ENCODE results near the gene TF. TPM values are rescaled to one million over a fixed set of nuclear protein-coding genes. Genes with fewer than 3 reads are reported as not detected.

TF gene
- total RNA-seq, 1 experiment from 2014 or later = not detected

DNA sequence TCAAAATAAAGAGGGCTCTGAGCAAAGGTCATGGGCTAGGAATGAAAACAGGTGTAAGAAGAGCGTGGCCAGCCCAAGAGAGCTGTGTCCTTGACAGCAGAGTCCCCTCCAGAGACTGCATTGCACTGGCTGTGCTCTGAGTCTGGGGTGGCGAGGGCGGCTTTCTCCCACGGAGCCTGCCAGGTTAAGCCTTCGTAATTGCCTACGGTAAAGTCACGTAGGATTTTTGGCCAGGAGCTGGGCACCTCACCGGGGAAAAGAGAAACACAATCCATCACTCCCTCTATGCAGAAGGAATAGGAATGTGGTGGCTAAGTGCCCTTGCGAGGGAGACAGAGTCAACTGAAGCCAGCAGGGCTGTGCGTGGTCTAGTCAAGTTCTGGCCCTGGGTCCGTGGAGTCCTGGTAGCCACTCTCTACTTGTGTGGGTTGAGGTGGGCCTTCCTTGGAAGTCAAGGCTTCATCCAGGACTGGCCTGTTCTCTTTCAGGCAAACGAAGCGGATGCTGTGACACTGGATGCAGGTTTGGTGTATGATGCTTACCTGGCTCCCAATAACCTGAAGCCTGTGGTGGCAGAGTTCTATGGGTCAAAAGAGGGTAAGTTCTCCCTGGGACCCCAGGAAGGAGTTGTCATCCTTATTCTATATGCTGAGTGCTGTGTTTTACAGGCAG, 7.0 kb downstream of the TF start:
- Histone ChIP-seq H3K27me3 (replicated peaks) (no peaks in the 10 kb centered on the region), H3K9me3 (replicated peaks) (no peaks in the 10 kb centered on the region), H3K27ac (no peak overlapping the region), H3K4me1 (replicated peaks) (no peaks in the 10 kb centered on the region), H3K36me3 (no peaks in the 10 kb centered on the region), H3K4me3 (no peak overlapping the region)
- no peak for DNase-seq (ENCODE audit: low read depth in 1 of 2, low spot score in 2 of 2)

DNA sequence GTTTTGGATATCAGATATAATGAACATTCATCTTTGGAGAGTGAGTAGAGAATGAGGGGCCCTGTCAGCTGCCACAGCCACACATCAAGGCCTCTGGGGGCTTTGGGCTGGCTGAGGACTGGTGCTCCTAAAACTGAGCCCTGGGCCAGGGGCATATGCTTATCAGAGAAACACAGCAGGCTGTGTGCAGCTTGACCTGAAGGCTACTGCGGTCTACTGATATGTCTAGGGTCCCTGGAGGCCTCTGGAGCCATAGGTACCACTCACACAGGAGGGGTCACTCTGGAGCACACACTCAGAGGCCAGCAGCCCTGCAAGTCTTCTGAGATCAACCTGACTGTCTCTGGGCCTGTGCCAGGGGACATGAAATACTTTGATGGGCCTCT, 7.6 kb downstream of the TF start:
- Histone ChIP-seq H3K27ac (no peak overlapping the region), H3K36me3 (no peaks in the 10 kb centered on the region), H3K4me3 (no peak overlapping the region), H3K9me3 (replicated peaks) (no peaks in the 10 kb centered on the region), H3K27me3 (replicated peaks) (no peaks in the 10 kb centered on the region), H3K4me1 (replicated peaks) (no peaks in the 10 kb centered on the region)
- DNase-seq (ENCODE audit: low read depth in 1 of 2, low spot score in 2 of 2) = no peak

DNA sequence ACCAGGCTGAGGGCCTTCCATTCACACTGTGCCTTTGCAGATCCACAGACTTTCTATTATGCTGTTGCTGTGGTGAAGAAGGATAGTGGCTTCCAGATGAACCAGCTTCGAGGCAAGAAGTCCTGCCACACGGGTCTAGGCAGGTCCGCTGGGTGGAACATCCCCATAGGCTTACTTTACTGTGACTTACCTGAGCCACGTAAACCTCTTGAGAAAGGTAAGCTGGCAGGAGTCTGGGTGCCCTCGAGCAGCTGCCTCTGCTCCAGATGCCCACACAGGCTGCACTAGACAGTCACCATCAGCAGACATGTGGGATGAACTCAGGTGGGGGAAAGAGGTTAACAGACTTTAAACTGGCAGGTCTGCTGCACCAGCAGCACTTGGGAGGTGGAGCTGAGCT, 8.3 kb downstream of the TF start:
- no peaks in the 10 kb centered on the region for H3K27me3 ChIP-seq (replicated peaks)
- no peaks in the 10 kb centered on the region for H3K4me1 ChIP-seq (replicated peaks)
- H3K4me3 ChIP-seq = no peak overlapping the region
- DNase-seq (ENCODE audit: low read depth in 1 of 2, low spot score in 2 of 2) = no peak
- no peak overlapping the region for H3K27ac ChIP-seq
- H3K9me3 ChIP-seq (replicated peaks) = no peaks in the 10 kb centered on the region
- H3K36me3 ChIP-seq = no peaks in the 10 kb centered on the region

DNA sequence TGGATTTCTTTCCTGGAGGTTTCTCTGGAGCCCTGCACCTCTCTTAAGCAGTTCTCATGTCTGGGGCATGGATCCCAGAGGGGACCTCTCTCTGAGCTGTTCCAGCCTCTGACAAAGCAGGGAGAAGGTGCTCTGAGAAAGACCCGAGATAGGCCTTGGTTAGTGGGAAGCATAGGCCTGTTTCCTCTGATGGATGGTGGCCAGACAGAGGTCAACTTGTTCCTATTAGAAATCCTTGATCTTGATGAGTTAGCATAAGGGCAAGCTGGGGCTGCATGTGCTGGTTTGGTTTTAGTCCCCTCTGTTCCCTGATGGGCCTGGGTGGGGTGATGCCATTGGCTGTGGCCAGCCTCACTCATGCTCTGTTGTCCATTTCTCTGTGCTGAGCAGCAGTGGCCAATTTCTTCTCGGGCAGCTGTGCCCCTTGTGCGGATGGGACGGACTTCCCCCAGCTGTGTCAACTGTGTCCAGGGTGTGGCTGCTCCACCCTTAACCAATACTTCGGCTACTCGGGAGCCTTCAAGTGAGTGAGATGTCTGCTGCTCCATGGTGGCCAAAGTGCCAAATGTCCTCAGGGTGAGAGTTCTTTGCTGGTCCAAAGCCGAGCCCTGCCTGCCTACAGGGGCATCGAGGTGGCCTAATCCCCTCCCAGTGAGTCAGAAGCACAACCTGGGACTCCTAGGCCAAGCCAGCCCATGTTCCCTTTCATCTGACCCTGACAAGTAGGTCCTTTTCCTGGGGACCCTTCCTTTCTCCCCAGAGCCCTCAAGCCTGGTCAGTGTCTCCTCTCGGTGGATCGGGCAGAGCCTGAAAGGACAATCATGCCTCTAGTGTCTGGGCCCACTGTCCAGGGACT, 9.0 kb downstream of the TF start:
- no peak for DNase-seq (ENCODE audit: low read depth in 1 of 2, low spot score in 2 of 2)
- no peak overlapping the region for H3K27ac ChIP-seq
- no peaks in the 10 kb centered on the region for H3K36me3 ChIP-seq
- H3K27me3 ChIP-seq (replicated peaks) = no peaks in the 10 kb centered on the region
- H3K4me1 ChIP-seq (replicated peaks) = no peaks in the 10 kb centered on the region
- no peaks in the 10 kb centered on the region for H3K9me3 ChIP-seq (replicated peaks)
- H3K4me3 ChIP-seq = no peak overlapping the region

DNA sequence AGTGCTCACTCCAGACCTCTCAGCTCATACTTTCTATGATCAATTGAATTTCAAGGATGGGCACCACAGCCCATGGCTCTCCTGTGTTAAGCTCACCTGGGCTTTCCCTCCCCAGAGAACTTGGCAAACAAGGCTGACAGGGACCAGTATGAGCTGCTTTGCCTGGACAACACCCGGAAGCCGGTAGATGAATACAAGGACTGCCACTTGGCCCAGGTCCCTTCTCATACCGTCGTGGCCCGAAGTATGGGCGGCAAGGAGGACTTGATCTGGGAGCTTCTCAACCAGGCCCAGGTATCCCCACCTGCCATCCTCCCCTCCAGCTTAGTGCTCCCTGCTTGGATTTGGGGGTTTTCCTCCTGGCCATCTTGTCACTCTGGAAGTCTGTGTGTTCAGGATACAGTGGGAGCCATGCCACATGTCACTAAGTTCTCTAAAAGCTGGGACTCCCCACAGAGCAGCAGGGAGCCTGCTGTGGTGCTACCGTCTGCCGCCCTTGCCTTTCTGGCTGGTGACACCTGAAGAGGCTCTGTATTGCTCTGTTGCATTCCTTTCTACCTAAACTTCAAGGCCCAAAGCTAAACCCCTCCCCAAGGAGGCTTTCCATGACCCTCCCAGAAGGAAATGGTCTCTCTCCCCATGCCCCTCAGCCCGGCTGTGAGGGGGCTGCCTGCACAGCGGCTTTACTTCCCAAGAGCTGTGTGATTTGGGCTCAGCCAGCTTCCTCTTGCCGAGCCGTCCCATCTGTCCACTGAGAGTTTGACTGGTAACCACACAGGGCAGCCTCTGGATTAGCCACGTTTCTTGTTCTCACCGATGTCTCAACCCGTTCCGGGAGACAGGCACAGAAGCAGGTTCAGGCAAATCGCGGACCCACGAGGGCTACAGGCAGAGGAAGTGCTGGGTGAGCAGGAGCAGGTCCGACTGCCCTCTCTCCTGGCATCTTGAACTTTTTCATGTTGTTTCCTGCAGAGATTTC, 10.8 kb downstream of the TF start:
- DNase-seq (ENCODE audit: low read depth in 1 of 2, low spot score in 2 of 2) = no peak
- no peaks in the 10 kb centered on the region for H3K27me3 ChIP-seq (replicated peaks)
- H3K4me3 ChIP-seq = no peak overlapping the region
- no peaks in the 10 kb centered on the region for H3K36me3 ChIP-seq
- no peaks in the 10 kb centered on the region for H3K4me1 ChIP-seq (replicated peaks)
- no peak overlapping the region for H3K27ac ChIP-seq
- no peaks in the 10 kb centered on the region for H3K9me3 ChIP-seq (replicated peaks)

DNA sequence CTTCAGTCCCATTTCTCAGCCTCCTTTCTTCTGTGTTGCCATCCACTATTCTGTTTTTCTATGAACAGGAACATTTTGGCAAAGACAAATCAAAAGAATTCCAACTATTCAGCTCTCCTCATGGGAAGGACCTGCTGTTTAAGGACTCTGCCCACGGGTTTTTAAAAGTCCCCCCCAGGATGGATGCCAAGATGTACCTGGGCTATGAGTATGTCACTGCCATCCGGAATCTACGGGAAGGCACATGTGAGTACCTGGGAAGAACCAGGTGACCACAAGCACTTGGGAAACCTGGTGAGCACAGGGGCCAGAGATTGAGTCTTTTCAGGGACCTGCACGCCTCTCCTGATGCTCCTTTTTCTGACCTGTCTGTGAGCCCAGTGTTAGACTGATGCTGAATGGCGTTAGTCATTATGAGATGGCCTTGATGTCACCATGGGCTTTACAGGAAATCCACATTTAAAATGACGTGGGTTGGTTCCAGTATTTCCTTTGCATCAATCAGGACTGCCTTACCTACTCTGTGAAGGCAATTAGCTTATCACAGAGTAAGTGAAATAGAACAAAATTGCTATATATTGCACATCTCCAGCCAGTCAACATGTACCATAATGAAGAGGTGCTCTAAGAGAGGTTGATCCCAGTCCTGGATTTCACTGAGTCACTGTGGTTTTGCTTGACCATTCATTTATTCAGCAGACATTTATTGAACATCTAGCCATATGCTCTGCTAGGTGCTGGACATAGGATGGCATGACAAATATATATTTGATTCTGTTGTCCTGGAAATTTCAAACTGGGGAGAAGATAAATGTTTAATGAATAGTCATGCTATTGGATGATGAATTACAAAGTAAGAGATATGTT, 11.7 kb downstream of the TF start:
- no peaks in the 10 kb centered on the region for H3K4me1 ChIP-seq (replicated peaks)
- no peaks in the 10 kb centered on the region for H3K27me3 ChIP-seq (replicated peaks)
- H3K4me3 ChIP-seq = no peak overlapping the region
- DNase-seq (ENCODE audit: low read depth in 1 of 2, low spot score in 2 of 2) = no peak
- H3K36me3 ChIP-seq = no peaks in the 10 kb centered on the region
- no peaks in the 10 kb centered on the region for H3K9me3 ChIP-seq (replicated peaks)
- H3K27ac ChIP-seq = no peak overlapping the region

DNA sequence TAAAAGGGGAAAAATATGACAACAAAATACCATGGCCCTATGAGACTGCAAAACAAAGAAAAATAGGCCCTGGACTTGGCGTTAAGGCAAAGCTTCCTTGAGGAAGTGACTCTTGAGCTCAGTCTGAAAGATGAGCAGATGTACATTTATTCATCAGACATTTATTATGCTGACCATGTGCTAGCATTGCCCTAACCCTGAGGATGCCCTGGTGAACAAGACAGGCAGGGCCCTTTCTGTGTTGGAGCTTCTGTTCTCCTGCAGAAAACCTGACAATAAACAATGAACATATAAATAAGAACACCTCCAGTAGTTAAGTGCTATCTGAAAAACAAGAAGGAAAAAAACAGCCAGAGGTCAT, 12.4 kb downstream of the TF start:
- no peaks in the 10 kb centered on the region for H3K36me3 ChIP-seq
- no peaks in the 10 kb centered on the region for H3K27me3 ChIP-seq (replicated peaks)
- no peak overlapping the region for H3K27ac ChIP-seq
- DNase-seq (ENCODE audit: low read depth in 1 of 2, low spot score in 2 of 2) = no peak
- no peaks in the 10 kb centered on the region for H3K4me1 ChIP-seq (replicated peaks)
- no peaks in the 10 kb centered on the region for H3K9me3 ChIP-seq (replicated peaks)
- no peak overlapping the region for H3K4me3 ChIP-seq

DNA sequence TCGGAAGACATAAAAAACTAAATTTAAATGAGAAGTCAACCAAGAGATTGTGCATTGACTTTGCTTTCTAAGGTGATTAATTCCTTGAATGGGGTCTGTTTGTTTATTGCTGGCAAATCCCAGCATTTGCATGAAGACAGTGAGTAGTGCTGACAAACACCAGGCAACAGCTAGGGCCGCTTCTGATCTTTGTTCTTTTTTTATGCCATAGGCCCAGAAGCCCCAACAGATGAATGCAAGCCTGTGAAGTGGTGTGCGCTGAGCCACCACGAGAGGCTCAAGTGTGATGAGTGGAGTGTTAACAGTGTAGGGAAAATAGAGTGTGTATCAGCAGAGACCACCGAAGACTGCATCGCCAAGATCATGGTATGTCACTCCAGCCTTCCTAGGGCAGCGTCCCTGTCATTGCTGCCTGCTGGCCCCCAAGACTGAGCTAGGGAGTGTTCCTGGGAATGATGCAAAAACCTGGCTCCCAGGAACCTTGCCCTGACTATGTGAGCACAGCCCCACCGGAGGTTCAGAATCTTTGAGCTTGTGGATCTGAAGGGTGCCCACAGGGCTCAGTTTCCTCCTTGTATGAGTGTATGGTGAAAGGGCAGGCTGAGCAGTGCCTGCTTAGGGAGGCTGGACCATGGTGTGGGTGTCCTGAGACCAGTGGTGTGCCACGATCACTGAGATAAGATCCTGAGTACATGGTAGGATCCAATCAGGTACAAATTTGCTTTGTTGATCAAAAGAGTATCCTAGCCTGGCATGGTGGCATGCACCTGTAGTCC, 13.0 kb downstream of the TF start:
- Histone ChIP-seq H3K27ac (no peak overlapping the region), H3K4me3 (no peak overlapping the region), H3K4me1 (replicated peaks) (no peaks in the 10 kb centered on the region), H3K36me3 (no peaks in the 10 kb centered on the region), H3K9me3 (replicated peaks) (no peaks in the 10 kb centered on the region), H3K27me3 (replicated peaks) (no peaks in the 10 kb centered on the region)
- DNase-seq (ENCODE audit: low read depth in 1 of 2, low spot score in 2 of 2) = no peak

DNA sequence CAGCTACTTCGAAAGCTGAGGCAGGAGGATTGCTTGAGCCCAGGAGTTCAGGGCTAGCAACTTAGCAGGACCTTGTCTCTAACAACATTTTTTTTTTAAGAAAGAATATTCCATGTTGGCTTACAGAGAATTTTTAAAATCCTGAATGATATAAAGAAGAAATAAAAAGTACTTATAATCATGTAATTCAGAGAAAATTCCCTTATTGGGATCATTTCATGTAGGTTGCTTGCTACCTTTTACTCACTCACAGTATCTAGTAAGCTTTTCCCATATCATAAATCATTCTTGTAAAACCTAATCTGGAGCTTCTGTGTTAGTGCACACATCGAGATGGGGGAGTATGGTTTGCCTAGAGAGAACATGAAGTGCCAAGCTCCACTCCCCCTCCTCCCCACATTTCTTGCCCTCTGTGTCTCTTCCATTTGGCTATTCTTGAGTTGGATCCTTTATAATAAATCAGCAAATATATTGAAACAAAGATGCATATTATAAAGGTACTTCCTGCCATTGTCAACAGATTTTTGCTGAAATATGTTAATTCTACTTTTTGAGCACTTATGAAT, 13.6 kb downstream of the TF start:
- Histone ChIP-seq H3K9me3 (replicated peaks) (no peaks in the 10 kb centered on the region), H3K4me3 (no peak overlapping the region), H3K27ac (no peak overlapping the region), H3K4me1 (replicated peaks) (no peaks in the 10 kb centered on the region), H3K36me3 (no peaks in the 10 kb centered on the region), H3K27me3 (replicated peaks) (no peaks in the 10 kb centered on the region)
- DNase-seq (ENCODE audit: low read depth in 1 of 2, low spot score in 2 of 2) = no peak

DNA sequence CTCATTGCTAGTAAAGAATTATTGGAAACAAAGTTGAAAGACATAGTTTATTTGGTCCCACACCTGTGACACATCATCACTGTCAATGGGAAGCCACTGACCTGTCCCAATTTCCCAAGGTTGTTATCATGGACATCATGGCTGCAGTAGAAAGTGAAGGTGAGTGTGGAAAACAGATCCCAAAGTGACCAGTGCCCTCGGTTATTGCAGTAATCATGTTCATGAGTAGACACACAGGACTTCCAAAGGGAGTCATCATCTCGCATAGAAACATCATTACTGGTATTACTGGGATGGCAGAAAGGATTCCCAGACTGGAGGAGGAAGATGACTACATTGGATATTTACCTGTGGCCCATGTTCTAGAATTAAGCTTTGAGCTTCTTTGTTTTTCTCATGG, 14.7 kb downstream of the TF start:
- Histone ChIP-seq H3K4me1 (replicated peaks) (no peaks in the 10 kb centered on the region), H3K4me3 (no peak overlapping the region), H3K9me3 (replicated peaks) (no peaks in the 10 kb centered on the region), H3K36me3 (no peaks in the 10 kb centered on the region), H3K27me3 (replicated peaks) (0 out of 2 replicates have a peak, but pooled peaks cover 3% of the 10 kb centered on the region), H3K27ac (no peak overlapping the region)
- no peak for DNase-seq (ENCODE audit: low read depth in 1 of 2, low spot score in 2 of 2)

DNA sequence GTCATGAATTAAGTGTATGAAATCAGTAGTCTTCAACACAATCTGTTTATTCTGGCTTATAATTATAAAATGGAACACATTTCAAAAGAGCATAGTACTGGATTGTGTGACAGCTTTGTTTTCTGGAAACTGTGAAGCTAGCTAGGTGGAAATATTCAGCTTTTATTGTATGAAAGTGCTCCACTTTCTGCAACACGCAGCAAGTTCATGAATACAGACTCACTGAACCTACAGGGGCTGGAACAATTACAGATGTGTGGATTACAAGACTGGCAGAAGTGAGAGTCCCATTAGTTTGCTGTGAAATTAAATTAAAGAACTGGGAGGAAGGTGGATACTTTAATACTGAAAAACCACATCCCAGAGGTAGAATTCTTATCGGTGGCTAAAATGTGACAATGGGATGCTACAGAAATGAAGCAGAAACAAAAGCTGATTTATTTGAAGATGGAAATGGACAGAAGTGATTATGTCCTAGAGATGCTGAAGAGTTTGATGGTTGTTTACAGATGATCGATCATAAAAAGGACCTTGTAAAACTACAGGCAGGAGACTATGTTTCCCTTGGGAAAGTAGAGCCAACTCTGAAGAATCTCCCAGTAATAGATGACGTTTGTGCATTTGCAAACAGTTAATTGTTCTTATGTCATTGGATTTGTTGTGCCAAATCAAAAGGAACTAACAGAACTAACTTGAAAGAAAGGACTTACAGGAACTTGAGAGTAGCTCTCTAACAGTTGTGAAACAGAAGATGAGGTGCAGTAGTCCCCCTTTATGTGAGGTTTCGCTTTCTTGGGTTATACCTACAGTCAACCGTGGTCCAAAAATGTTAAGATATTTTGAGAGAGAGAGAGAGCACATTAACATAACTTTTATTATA, 15.7 kb downstream of the TF start:
- Histone ChIP-seq H3K27me3 (replicated peaks) (0 out of 2 replicates have a peak, but pooled peaks cover 3% of the 10 kb centered on the region), H3K27ac (no peak overlapping the region), H3K4me1 (replicated peaks) (no peaks in the 10 kb centered on the region), H3K9me3 (replicated peaks) (no peaks in the 10 kb centered on the region), H3K36me3 (no peaks in the 10 kb centered on the region), H3K4me3 (no peak overlapping the region)
- DNase-seq (ENCODE audit: low read depth in 1 of 2, low spot score in 2 of 2) = no peak
